SK-N-SH (cell line): ENCODE data around the gene SLC6A20. TPM values are rescaled to one million over a fixed set of nuclear protein-coding genes. Genes with fewer than 3 reads are reported as not detected.
A peak's percentile ranks its signal among the peaks of the same experiment; 100 is the strongest.

Experiments
- CTCF ChIA-PET: fragments of 300-600, 350-600 bp; formaldehyde crosslinking; extraction: SDS; loops from one replicate; lab custom pipeline; 2021; lab: Yijun Ruan, JAX
- POLR2A ChIA-PET: fragments of 350-600 bp; sonication (Branson Sonifier 250); formaldehyde crosslinking; extraction: SDS; loops from one replicate; lab custom pipeline; 2020; ENCODE audit warnings: antibody characterized with exemption, inconsistent platforms; lab: Yijun Ruan, JAX
- DNase-seq: peaks from one replicate; pipeline ENCODE4 v3.0.0; 2012
- H2AFZ ChIP-seq: fragments of 200-600 bp; sonication (generic); 2 replicates; pipeline ENCODE4 v1.8.1; 2016; ENCODE audit warnings: antibody characterized with exemption, mild to moderate bottlenecking, low read depth
- H3F3A ChIP-seq: fragments of 200-600 bp; sonication (generic); replicated peaks from 2 replicates; pipeline ENCODE3; 2016; ENCODE audit warnings: antibody characterized with exemption, mild to moderate bottlenecking; ENCODE audit not compliant: insufficient read depth
- H3K27ac ChIP-seq, 2 experiments: fragments of 200-500 bp in 1 of 2; fragments of 200-600 bp in 1 of 2; sonication (Bioruptor generic) in 1 of 2; sonication (generic), shearing (Covaris generic) in 1 of 2; 2 replicates each; pipeline versions ENCODE4 v1.5.1 to v1.6.1; 2014 to 2016; ENCODE audit warnings: low read depth in 2 of 2, inconsistent platforms in 1 of 2, low read length in 1 of 2, mild to moderate bottlenecking in 1 of 2, mixed read lengths in 1 of 2
- H3K27me3 ChIP-seq: fragments of 200-600 bp; sonication (generic), shearing (Covaris generic); 2 replicates; pipeline ENCODE4 v1.6.1; 2016; ENCODE audit warnings: mixed run types; ENCODE audit not compliant: insufficient read depth
- H3K36me3 ChIP-seq, 2 experiments: fragments of 200-500 bp in 1 of 2; fragments of 200-600 bp in 1 of 2; sonication (Bioruptor generic) in 1 of 2; sonication (generic) in 1 of 2; replicated peaks in 1 of 2; 2 replicates each; pipeline versions ENCODE3 to v1.5.1; 2014 to 2016; ENCODE audit warnings: low read length in 1 of 2, mild to moderate bottlenecking in 1 of 2; ENCODE audit not compliant: insufficient read depth in 2 of 2, control insufficient read depth in 1 of 2
- H3K4me1 ChIP-seq, 2 experiments: fragments of 200-500 bp in 1 of 2; fragments of 200-600 bp in 1 of 2; sonication (Bioruptor generic) in 1 of 2; sonication (generic), shearing (Covaris generic) in 1 of 2; 2 replicates each; pipeline versions ENCODE4 v1.5.1 to v1.6.1; 2014 to 2016; ENCODE audit warnings: low read depth in 1 of 2, low read length in 1 of 2, mixed run types in 1 of 2; ENCODE audit not compliant: insufficient read depth in 2 of 2, control insufficient read depth in 1 of 2
- H3K4me2 ChIP-seq: fragments of 200-600 bp; sonication (generic), shearing (Covaris generic); 2 replicates; pipeline ENCODE4 v1.6.1; 2017; ENCODE audit warnings: mixed run types
- H3K4me3 ChIP-seq, 2 experiments: fragments of 200-500 bp in 1 of 2; fragments of 200-600 bp in 1 of 2; sonication (Bioruptor generic) in 1 of 2; sonication (generic), shearing (Covaris generic) in 1 of 2; 2 replicates each; pipeline versions ENCODE4 v1.5.1 to v1.8.1; 2014 to 2016; ENCODE audit warnings: low read depth in 2 of 2, inconsistent platforms in 1 of 2, low read length in 1 of 2, mild to moderate bottlenecking in 1 of 2, mixed read lengths in 1 of 2, moderate library complexity in 1 of 2
- H3K79me2 ChIP-seq: fragments of 200-600 bp; sonication (generic); 2 replicates; pipeline ENCODE4 v1.8.1; 2017; ENCODE audit warnings: mild to moderate bottlenecking; ENCODE audit not compliant: insufficient read depth
- H3K9ac ChIP-seq: fragments of 200-600 bp; sonication (generic); 2 replicates; pipeline ENCODE4 v1.6.1; 2017; ENCODE audit warnings: mixed run types
- H3K9me2 ChIP-seq: fragments of 200-600 bp; sonication (generic); 2 replicates; pipeline ENCODE4 v1.6.1; 2017; ENCODE audit warnings: mixed run types
- H3K9me3 ChIP-seq: fragments of 200-600 bp; sonication (generic); 2 replicates; pipeline ENCODE4 v1.6.1; 2017; ENCODE audit warnings: mixed run types, mild to moderate bottlenecking, moderate library complexity
- H4K20me1 ChIP-seq: fragments of 200-600 bp; sonication (generic); 2 replicates; pipeline ENCODE4 v1.6.1; 2017; ENCODE audit warnings: mild to moderate bottlenecking, mixed run types; ENCODE audit not compliant: insufficient read depth
- CHD2 ChIP-seq: fragments of 150-350 bp; IDR thresholded peaks from 2 replicates; pipeline ENCODE4 v1.6.1; 2018; ENCODE audit warnings: low read length; ENCODE audit not compliant: partially characterized antibody
- ELF1 ChIP-seq: IDR thresholded peaks from 2 replicates; pipeline ENCODE4 v1.4.0; 2012
- EP300 ChIP-seq, 2 experiments: IDR thresholded peaks; 2 replicates each; pipeline versions ENCODE4 v1.4.0 to v1.6.1; 2012; ENCODE audit warnings: borderline replicate concordance in 1 of 2, low read depth in 1 of 2, low read length in 1 of 2
- FOXM1 ChIP-seq: IDR thresholded peaks from 2 replicates; pipeline ENCODE4 v1.4.0; 2012; ENCODE audit warnings: low read depth, mild to moderate bottlenecking
- GATA2 ChIP-seq: sonication (generic); formaldehyde crosslinking; IDR thresholded peaks from 2 replicates; pipeline ENCODE4 v1.5.0; 2020; ENCODE audit warnings: mild to moderate bottlenecking, missing genetic modification reagents
- JUND ChIP-seq: IDR thresholded peaks from 2 replicates; pipeline ENCODE4 v1.4.0; 2012
- MEF2A ChIP-seq: IDR thresholded peaks from 2 replicates; pipeline ENCODE4 v1.4.0; 2012; ENCODE audit warnings: low read depth, borderline replicate concordance
- NFIC ChIP-seq: IDR thresholded peaks from 2 replicates; pipeline ENCODE4 v1.4.0; 2012; ENCODE audit warnings: borderline replicate concordance
- RAD21 ChIP-seq: IDR thresholded peaks from 2 replicates; pipeline ENCODE4 v1.6.1; 2012; ENCODE audit warnings: mild to moderate bottlenecking, low read length
- SIN3A ChIP-seq: IDR thresholded peaks from 2 replicates; pipeline ENCODE4 v1.6.1; 2012; ENCODE audit warnings: low read depth, mild to moderate bottlenecking, low read length, moderate library complexity, borderline replicate concordance
- WGBS: methylation state at CpG from one replicate; pipeline ENCODE4 v1.1.6; 2017; ENCODE audit warnings: low lambda C conversion rate; 5-methylcytosine and 5-hydroxymethylcytosine counted together
- polyA plus RNA-seq, 3 experiments: library from polyadenylated mRNA; depleted of rRNA; stranded (reverse); fragments of >200 nt; gene quantifications; 2 replicates each; pipeline ENCODE4 v1.2.3, GENCODE V29; 2012
- TF ChIP-seq, protein P1 (sequence below): IDR thresholded peaks from 2 replicates; pipeline ENCODE4; 2012
- TF ChIP-seq, protein P2 (sequence below): fragments of 200-600 bp; sonication (generic); IDR thresholded peaks from 2 replicates; pipeline ENCODE4 v1.6.1; 2017; ENCODE audit warnings: antibody characterized with exemption, mild to moderate bottlenecking, moderate library complexity
- TF ChIP-seq, protein P3 (sequence below): IDR thresholded peaks from 2 replicates; pipeline ENCODE4 v1.4.0; 2012; ENCODE audit warnings: low read depth

SLC6A20 gene, protein sequence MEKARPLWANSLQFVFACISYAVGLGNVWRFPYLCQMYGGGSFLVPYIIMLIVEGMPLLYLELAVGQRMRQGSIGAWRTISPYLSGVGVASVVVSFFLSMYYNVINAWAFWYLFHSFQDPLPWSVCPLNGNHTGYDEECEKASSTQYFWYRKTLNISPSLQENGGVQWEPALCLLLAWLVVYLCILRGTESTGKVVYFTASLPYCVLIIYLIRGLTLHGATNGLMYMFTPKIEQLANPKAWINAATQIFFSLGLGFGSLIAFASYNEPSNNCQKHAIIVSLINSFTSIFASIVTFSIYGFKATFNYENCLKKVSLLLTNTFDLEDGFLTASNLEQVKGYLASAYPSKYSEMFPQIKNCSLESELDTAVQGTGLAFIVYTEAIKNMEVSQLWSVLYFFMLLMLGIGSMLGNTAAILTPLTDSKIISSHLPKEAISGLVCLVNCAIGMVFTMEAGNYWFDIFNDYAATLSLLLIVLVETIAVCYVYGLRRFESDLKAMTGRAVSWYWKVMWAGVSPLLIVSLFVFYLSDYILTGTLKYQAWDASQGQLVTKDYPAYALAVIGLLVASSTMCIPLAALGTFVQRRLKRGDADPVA
- not detected in 2 replicates for polyA plus RNA-seq (2012; rRNA removed)
- not detected in 2 replicates for polyA plus RNA-seq (2012; cell fraction: cytosol; rRNA removed)
- polyA plus RNA-seq (2012; cell fraction: nucleus; rRNA removed): not detected in 2 replicates

DNA sequence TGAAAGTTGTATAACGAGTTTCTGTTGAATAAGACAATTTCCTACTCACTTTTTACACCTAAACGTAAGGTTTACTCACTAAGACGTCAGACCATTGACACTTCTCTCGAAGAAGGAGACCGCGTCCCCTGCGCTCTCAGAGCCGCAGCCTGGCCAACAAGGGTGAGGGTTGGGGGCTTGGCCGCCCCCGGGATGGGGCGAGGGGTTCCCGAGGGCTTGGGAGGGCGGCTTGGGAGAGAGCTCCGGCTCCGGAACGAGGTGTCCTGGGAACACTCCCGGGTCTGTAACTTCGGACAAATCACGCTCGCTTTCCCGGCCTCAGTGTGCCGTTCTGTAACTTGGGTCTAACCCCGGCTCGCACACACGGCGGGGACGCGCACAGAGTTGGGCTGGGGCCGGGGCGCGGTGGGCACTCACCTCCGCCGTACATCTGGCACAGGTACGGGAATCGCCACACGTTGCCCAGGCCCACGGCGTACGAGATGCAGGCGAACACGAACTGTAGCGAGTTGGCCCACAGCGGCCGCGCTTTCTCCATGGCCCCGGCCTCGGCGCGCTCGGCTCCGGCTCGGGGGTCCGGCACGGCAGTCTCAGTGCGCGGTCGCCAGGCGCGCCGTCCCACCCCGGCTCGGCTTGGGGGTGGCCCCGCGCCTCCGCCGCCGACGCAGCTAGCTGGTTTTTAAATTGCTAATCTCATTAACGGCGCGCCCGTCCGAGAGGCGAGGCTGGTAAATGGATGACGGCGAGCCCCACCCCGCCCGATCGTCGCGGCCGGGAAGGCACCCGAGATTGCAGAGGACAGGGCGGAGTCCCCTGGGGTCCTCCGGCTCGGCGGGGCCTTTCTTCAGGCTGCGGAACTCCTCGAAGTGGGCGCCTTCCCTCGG lies at the start of gene SLC6A20:
TSS of gene SLC6A20 (minus strand) at position 655 of the 884 bp plus-strand sequence. CDS start at position 538, 117 bp downstream.
- Histone ChIP-seq H3F3A (no peaks in the 10 kb centered on the region), H3K4me2 (peak within 1 kb of the TSS; percentile 73), H3K27ac (no peak within 1 kb of the TSS), H3K9me3 (no peaks in the 10 kb centered on the region), H3K36me3 (no peaks in the 10 kb centered on the region), H3K79me2 (no peaks in the 10 kb centered on the region), H3K27me3 (peaks cover 36% of the 10 kb centered on the region), H3K9ac (no peak within 1 kb of the TSS), H3K4me3 (peak within 1 kb of the TSS; percentile 46 to 51), H4K20me1 (no peaks in the 10 kb centered on the region), H3K9me2 (no peaks in the 10 kb centered on the region), H2AFZ (peak within 1 kb of the TSS; percentile 46; the same call in 1 of the 2 replicates), H3K4me1 (peaks cover 0 to 5% of the 10 kb centered on the region in 2 experiments; a peak in 1 of 4 replicates)
- POLR2A ChIA-PET: interaction anchor here (1.8 kb wide), 1 partner anchor 11 kb away, joined by 5 read pairs; no protein-coding TSS in a partner anchor
- CTCF ChIA-PET: interaction anchor here (2.0 kb wide), 1 partner anchor 9 kb away, joined by 5 read pairs; no protein-coding TSS in a partner anchor
- no peak for TF ChIP-seq MEF2A
- 6% methylated on average over 36 of the region's 91 CpGs for WGBS
- peak; percentile 76 for DNase-seq

DNA sequence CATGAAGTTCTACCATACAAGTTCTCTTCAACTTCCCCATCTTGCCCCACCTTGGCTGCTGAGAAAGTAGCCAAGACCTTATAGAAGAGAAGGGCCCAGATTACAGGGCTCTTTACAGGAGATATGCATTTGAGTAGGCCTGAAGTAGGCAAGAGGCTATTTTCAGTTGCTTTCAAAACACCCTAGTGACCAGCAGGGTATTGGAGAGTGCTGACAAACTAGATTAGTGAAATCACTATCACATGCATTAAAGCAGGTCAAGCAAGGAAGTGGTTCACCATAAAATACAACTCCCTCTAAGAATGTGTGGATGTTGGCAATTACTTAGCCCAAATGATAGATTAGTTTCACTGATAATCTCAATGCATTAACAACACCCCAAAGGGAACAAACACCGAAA lies 48.3 kb upstream of the SLC6A20 start:
- H3K9me3 ChIP-seq: no peaks in the 10 kb centered on the region

DNA sequence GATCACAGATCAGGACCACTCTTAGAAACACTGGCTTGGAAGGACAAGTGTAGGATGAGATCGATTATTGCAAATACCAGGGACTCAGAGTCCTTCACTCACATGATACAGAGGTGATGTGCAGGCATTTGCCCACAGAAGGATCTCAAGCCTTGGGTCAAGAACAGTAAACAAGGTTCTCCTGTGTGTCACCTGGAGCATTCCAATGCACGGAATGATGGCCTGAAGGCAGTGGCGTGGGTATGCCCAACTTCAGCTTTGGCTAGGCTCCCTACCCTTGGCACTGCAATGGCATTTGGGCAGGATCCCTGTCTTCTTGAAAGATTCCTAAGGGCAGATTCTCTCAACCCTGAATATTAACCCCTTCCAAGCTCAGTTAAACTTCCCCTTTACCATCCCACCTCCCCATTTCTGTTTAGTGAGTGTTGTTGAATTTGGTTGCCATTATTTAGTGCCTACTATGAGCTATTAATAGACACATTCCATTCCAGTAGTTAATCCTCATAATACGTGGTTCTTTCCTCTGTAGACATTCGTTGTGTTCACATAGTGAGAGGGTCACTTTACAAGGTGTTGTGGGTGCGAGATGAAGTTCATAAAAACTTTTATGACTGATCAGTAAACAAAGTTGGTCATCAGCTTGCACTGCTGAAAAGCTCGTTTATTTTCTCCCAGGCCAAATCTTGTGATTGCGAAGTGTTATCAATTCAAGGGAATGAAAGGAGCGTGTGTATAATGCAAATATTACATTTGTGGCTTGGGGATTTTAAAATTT lies 46.7 kb upstream of the SLC6A20 start:
- DNase-seq: no peak
- H3K9me2 ChIP-seq: no peaks in the 10 kb centered on the region
- no peak overlapping the region for H3K4me2 ChIP-seq
- H3K9ac ChIP-seq: no peak overlapping the region
- H3K4me3 ChIP-seq: no peak overlapping the region
- no peaks in the 10 kb centered on the region for H3K36me3 ChIP-seq
- no peaks in the 10 kb centered on the region for H4K20me1 ChIP-seq
- H2AFZ ChIP-seq: no peak overlapping the region
- H3K27ac ChIP-seq: no peak overlapping the region
- H3K9me3 ChIP-seq: no peaks in the 10 kb centered on the region
- WGBS: 69% methylated on average over 7 of the region's 9 CpGs
- H3F3A ChIP-seq: no peaks in the 10 kb centered on the region
- H3K27me3 ChIP-seq: no peaks in the 10 kb centered on the region; the same call in 1 of the 2 replicates
- H3K79me2 ChIP-seq: 0 out of 2 replicates have a peak, but pooled peaks cover 5% of the 10 kb centered on the region
- H3K4me1 ChIP-seq: peaks cover 0 to 10% of the 10 kb centered on the region in 2 experiments; a peak in 2 of 4 replicates
- ChIA-PET POLR2A (no interaction called here), CTCF (interaction anchor here (1.0 to 3.3 kb wide), 3 partner anchors 86 to 236 kb away, joined by 4 to 17 read pairs (median 4); no protein-coding TSS in a partner anchor)
- TF ChIP-seq SIN3A (no peak), JUND (no peak), EP300 (IDR thresholded peaks at IDR 0.05; ENCODE audit: borderline replicate concordance in 1 of 2, low read depth in 1 of 2, low read length in 1 of 2) (no peak), RAD21 (no peak), GATA2 (CRISPR knock-in tag) (no peak), CHD2 (no peak), FOXM1 (no peak), ELF1 (no peak)
- TF ChIP-seq, protein P1, sequence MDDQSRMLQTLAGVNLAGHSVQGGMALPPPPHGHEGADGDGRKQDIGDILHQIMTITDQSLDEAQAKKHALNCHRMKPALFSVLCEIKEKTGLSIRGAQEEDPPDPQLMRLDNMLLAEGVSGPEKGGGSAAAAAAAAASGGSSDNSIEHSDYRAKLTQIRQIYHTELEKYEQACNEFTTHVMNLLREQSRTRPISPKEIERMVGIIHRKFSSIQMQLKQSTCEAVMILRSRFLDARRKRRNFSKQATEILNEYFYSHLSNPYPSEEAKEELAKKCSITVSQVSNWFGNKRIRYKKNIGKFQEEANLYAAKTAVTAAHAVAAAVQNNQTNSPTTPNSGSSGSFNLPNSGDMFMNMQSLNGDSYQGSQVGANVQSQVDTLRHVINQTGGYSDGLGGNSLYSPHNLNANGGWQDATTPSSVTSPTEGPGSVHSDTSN: no peak
- TF ChIP-seq, protein P2, sequence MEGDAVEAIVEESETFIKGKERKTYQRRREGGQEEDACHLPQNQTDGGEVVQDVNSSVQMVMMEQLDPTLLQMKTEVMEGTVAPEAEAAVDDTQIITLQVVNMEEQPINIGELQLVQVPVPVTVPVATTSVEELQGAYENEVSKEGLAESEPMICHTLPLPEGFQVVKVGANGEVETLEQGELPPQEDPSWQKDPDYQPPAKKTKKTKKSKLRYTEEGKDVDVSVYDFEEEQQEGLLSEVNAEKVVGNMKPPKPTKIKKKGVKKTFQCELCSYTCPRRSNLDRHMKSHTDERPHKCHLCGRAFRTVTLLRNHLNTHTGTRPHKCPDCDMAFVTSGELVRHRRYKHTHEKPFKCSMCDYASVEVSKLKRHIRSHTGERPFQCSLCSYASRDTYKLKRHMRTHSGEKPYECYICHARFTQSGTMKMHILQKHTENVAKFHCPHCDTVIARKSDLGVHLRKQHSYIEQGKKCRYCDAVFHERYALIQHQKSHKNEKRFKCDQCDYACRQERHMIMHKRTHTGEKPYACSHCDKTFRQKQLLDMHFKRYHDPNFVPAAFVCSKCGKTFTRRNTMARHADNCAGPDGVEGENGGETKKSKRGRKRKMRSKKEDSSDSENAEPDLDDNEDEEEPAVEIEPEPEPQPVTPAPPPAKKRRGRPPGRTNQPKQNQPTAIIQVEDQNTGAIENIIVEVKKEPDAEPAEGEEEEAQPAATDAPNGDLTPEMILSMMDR: no peak
- TF ChIP-seq, protein P3, sequence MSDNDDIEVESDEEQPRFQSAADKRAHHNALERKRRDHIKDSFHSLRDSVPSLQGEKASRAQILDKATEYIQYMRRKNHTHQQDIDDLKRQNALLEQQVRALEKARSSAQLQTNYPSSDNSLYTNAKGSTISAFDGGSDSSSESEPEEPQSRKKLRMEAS: no peak

More for the DNA sequence above, 48.3 kb upstream of the SLC6A20 start:
- DNase-seq: no peak
- ChIA-PET CTCF (interaction anchor here (1.1 kb wide), 1 partner anchor 85 kb away, joined by 4 read pairs; no protein-coding TSS in a partner anchor), POLR2A (no interaction called here)
- H3K9me2 ChIP-seq: no peaks in the 10 kb centered on the region
- H3K36me3 ChIP-seq: no peaks in the 10 kb centered on the region
- WGBS: 22% methylated on average over 1 of the region's 1 CpG
- H3K4me1 ChIP-seq: peaks cover 0 to 10% of the 10 kb centered on the region in 2 experiments; a peak in 2 of 4 replicates
- no peaks in the 10 kb centered on the region for H3F3A ChIP-seq
- H2AFZ ChIP-seq: no peak overlapping the region
- no peak overlapping the region for H3K4me3 ChIP-seq
- H3K9ac ChIP-seq: no peak overlapping the region
- no peak for TF ChIP-seq NFIC
- H4K20me1 ChIP-seq: no peaks in the 10 kb centered on the region
- H3K27me3 ChIP-seq: peaks cover 8% of the 10 kb centered on the region; the same call in 1 of the 2 replicates
- no peaks in the 10 kb centered on the region for H3K79me2 ChIP-seq
- no peak overlapping the region for H3K27ac ChIP-seq
- no peak overlapping the region for H3K4me2 ChIP-seq
